Mesothelial cell of epicardium (in vitro differentiated cells): ENCODE results near the gene LUZP4. TPM values are rescaled to one million over a fixed set of nuclear protein-coding genes. Genes with fewer than 3 reads are reported as not detected.
"Not testable (repeated sequence)": the region's sequence is repeated elsewhere in the genome, so short reads cannot be mapped to it uniquely, and the experiment has no call there.

Experiments used
- DNase-seq, 2 experiments: peaks; one replicate each; pipeline ENCODE4 v3.0.0; 2021; ENCODE audit warnings: low spot score in 2 of 2; ENCODE audit not compliant: unreplicated experiment in 2 of 2
- H3K27ac Mint-ChIP-seq: 2 replicates; pipeline ENCODE4 v1.8.0; 2021; ENCODE audit warnings: mixed read lengths
- H3K27me3 Mint-ChIP-seq: 2 replicates; pipeline ENCODE4 v1.8.0; 2021; ENCODE audit warnings: low read depth, mixed read lengths
- H3K36me3 Mint-ChIP-seq: 2 replicates; pipeline ENCODE4 v1.8.0; 2021; ENCODE audit warnings: mixed read lengths
- H3K4me1 Mint-ChIP-seq: 2 replicates; pipeline ENCODE4 v1.8.0; 2021; ENCODE audit warnings: mixed read lengths
- H3K4me3 Mint-ChIP-seq: 2 replicates; pipeline ENCODE4 v1.8.0; 2021; ENCODE audit warnings: mild to moderate bottlenecking, moderate library complexity, mixed read lengths
- H3K9me3 Mint-ChIP-seq: 2 replicates; pipeline ENCODE4 v1.8.0; 2021; ENCODE audit warnings: mixed read lengths
- CTCF ChIP-seq: fragments of 200-600 bp; sonication (generic); IDR thresholded peaks from one replicate; pipeline ENCODE4 v1.5.0; 2021; ENCODE audit warnings: antibody characterized with exemption; ENCODE audit not compliant: unreplicated experiment
- total RNA-seq: library from RNA; stranded (reverse); gene quantifications from 3 replicates; pipeline ENCODE4 v1.2.1, GENCODE V29; 2021

Gene LUZP4
- total RNA-seq, 1 donor from 2014 or later = not detected

- no peak for DNase-seq
- H3K4me3 Mint-ChIP-seq = no peak overlapping the region
- H3K27ac Mint-ChIP-seq = no peak overlapping the region
- H3K27me3 Mint-ChIP-seq = no peaks in the 10 kb centered on the region
- H3K36me3 Mint-ChIP-seq = peaks cover 2% of the 10 kb centered on the region
- peaks cover 24% of the 10 kb centered on the region for H3K9me3 Mint-ChIP-seq
- peaks cover 14% of the 10 kb centered on the region for H3K4me1 Mint-ChIP-seq
- no peak for TF ChIP-seq CTCF
Observed at GRCh38 chrX:115322375-115322774, 32.9 kb downstream of the LUZP4 start.

- no peaks in the 10 kb centered on the region for H3K27me3 Mint-ChIP-seq
- H3K4me1 Mint-ChIP-seq = peaks cover 14% of the 10 kb centered on the region
- no peak for DNase-seq
- no peaks in the 10 kb centered on the region for H3K36me3 Mint-ChIP-seq
- H3K9me3 Mint-ChIP-seq = peaks cover 16% of the 10 kb centered on the region
- peak overlapping the region; percentile 89 for H3K27ac Mint-ChIP-seq
- no peak for TF ChIP-seq CTCF
- H3K4me3 Mint-ChIP-seq = no peak overlapping the region
Observed at GRCh38 chrX:115324194-115324593, 34.7 kb downstream of the LUZP4 start.

GRCh38 chrX:115329282-115329681 is 39.8 kb downstream of the LUZP4 start:
- not testable (repeated sequence) for H3K27me3 Mint-ChIP-seq, H3K9me3 Mint-ChIP-seq, DNase-seq, H3K36me3 Mint-ChIP-seq, H3K27ac Mint-ChIP-seq, H3K4me3 Mint-ChIP-seq
- peaks cover 21% of the 10 kb centered on the region for H3K4me1 Mint-ChIP-seq

GRCh38 chrX:115330498-115331168 is 41.1 kb downstream of the LUZP4 start:
- H3K27me3 Mint-ChIP-seq = no peaks in the 10 kb centered on the region
- DNase-seq = peak in 1 of 2 experiments; percentile 66
- H3K4me1 Mint-ChIP-seq = peaks cover 14% of the 10 kb centered on the region
- H3K27ac Mint-ChIP-seq = peak overlapping the region; percentile 55
- peak; percentile 96 for TF ChIP-seq CTCF
- H3K36me3 Mint-ChIP-seq = no peaks in the 10 kb centered on the region
- H3K4me3 Mint-ChIP-seq = peak overlapping the region; percentile 53
- peaks cover 3% of the 10 kb centered on the region for H3K9me3 Mint-ChIP-seq

- no peaks in the 10 kb centered on the region for H3K27me3 Mint-ChIP-seq
- peak overlapping the region; percentile 47 for H3K27ac Mint-ChIP-seq
- H3K9me3 Mint-ChIP-seq = peaks cover 3% of the 10 kb centered on the region
- peak; percentile 7 for TF ChIP-seq CTCF
- no peak for DNase-seq
- H3K4me1 Mint-ChIP-seq = peaks cover 25% of the 10 kb centered on the region
- no peaks in the 10 kb centered on the region for H3K36me3 Mint-ChIP-seq
- H3K4me3 Mint-ChIP-seq = no peak overlapping the region
Observed at GRCh38 chrX:115332832-115333231, 43.3 kb downstream of the LUZP4 start.

- H3K36me3 Mint-ChIP-seq = no peaks in the 10 kb centered on the region
Observed at GRCh38 chrX:115333446-115333845, 43.9 kb downstream of the LUZP4 start.

More at GRCh38 chrX:115333446-115333845, 43.9 kb downstream of the LUZP4 start:
- no peak for TF ChIP-seq CTCF
- DNase-seq = no peak
- peaks cover 3% of the 10 kb centered on the region for H3K9me3 Mint-ChIP-seq
- peak overlapping the region; percentile 44 for H3K27ac Mint-ChIP-seq
- no peaks in the 10 kb centered on the region for H3K27me3 Mint-ChIP-seq
- peaks cover 28% of the 10 kb centered on the region for H3K4me1 Mint-ChIP-seq
- no peak overlapping the region for H3K4me3 Mint-ChIP-seq
